ENCODE data around the gene ATG9B. TPM values are rescaled to one million over a fixed set of nuclear protein-coding genes. Genes with fewer than 3 reads are reported as not detected.

ATG9B gene
- total and polyA plus RNA-seq, 9 of the 15 experiments (the other 6 are each of a cell fraction or from before 2014, with no cell fraction given) = 0.29 to 8.0 (median 2.1) TPM

GRCh38 chr7:151005566-151005965 lies 18.7 kb downstream of the ATG9B start:
- no peak for DNase-seq (ENCODE audit: extremely low read depth in 1 of 4, low spot score in 3 of 4)
- no TSS peak for BruUV-seq (replicated peaks)
- Histone ChIP-seq H3K9me3 (replicated peaks; ENCODE audit: control insufficient read depth, insufficient read depth, low read depth, low read length) (no peaks in the 10 kb centered on the region), H3K27ac (ENCODE audit: extremely low read depth, low read depth, low read length) (no peak overlapping the region), H3K9me1 (ENCODE audit: control insufficient read depth, insufficient read depth, low read length) (no peaks in the 10 kb centered on the region), H2AFZ (ENCODE audit: low read depth, low read length) (no peak overlapping the region), H3K27me3 (ENCODE audit: control insufficient read depth in 2 of 2, insufficient read depth in 2 of 2, low read length in 2 of 2) (no peaks in the 10 kb centered on the region), H3K4me2 (ENCODE audit: insufficient read depth, low read length) (no peak overlapping the region), H3K4me1 (replicated peaks in 1 of 2; ENCODE audit: control insufficient read depth in 2 of 2, insufficient read depth in 2 of 2, low read length in 2 of 2) (peaks cover 35 to 63% of the 10 kb centered on the region in 2 experiments), H3K4me3 (no peak overlapping the region), H3K36me3 (ENCODE audit: control insufficient read depth, insufficient read depth, low read length) (no peaks in the 10 kb centered on the region), H3K79me2 (ENCODE audit: control insufficient read depth, insufficient read depth, low read length) (peaks cover 19% of the 10 kb centered on the region), H4K20me1 (replicated peaks; ENCODE audit: control insufficient read depth, insufficient read depth, low read length) (no peaks in the 10 kb centered on the region), H3K9ac (ENCODE audit: insufficient read depth in 1 of 2, low read depth in 2 of 2, low read length in 2 of 2) (no peak overlapping the region)
- POLR2A ChIA-PET = interaction anchor here (0.7 to 8.4 kb wide), 4 partner anchors 9 to 31 kb away, joined by 3 to 146 read pairs (median 10); partner anchors contain the start of genes ABCB8 and ATG9B
- ATAC-seq = no peak
- TF ChIP-seq SP2 (IDR thresholded peaks at IDR 0.05; ENCODE audit: extremely low read depth, low read depth, low read length, poor library complexity, severe bottlenecking) (no peak), ZNF583 (CRISPR knock-in tag; IDR thresholded peaks at IDR 0.05) (no peak), HES1 (IDR thresholded peaks at IDR 0.05; ENCODE audit: low read depth) (no peak), NR2C1 (IDR thresholded peaks at IDR 0.05) (no peak), NR2C1 (tag; IDR thresholded peaks at IDR 0.05) (no peak)
- 75% methylated on average over 9 of the region's 9 CpGs for WGBS (ENCODE audit: insufficient coverage, low coverage, missing lambda C conversion rate)
- intact Hi-C loops (cut with micrococcal nuclease) = loop anchor here (5.0 kb wide), 1 partner anchor 227 kb away; the partner anchor contains the start of gene CHPF2
- CTCF ChIA-PET (ENCODE audit: low intra/inter-chr PET ratio) = no interaction called here
- in situ Hi-C loops (cut with MboI) = no loop called here
- no peak for FAIRE-seq

- no peaks in the 10 kb centered on the region for H3K9me3 ChIP-seq (replicated peaks; ENCODE audit: control insufficient read depth, insufficient read depth, low read depth, low read length)
- no peaks in the 10 kb centered on the region for H3K9me1 ChIP-seq (ENCODE audit: control insufficient read depth, insufficient read depth, low read length)
- no peaks in the 10 kb centered on the region for H3K27me3 ChIP-seq (ENCODE audit: control insufficient read depth in 2 of 2, insufficient read depth in 2 of 2, low read length in 2 of 2)
- H3K4me3 ChIP-seq = no peak overlapping the region
- CTCF ChIA-PET (ENCODE audit: low intra/inter-chr PET ratio) = interaction anchor here (0.6 kb wide), 1 partner anchor 71 kb away, joined by 3 read pairs; no protein-coding TSS in a partner anchor
- ATAC-seq = peak; percentile 62
- H3K4me1 ChIP-seq (replicated peaks in 1 of 2; ENCODE audit: control insufficient read depth in 2 of 2, insufficient read depth in 2 of 2, low read length in 2 of 2) = peaks cover 23 to 56% of the 10 kb centered on the region in 2 experiments
- peak overlapping the region; percentile 86 for H2AFZ ChIP-seq (ENCODE audit: low read depth, low read length)
- DNase-seq (ENCODE audit: extremely low read depth in 1 of 4, low spot score in 3 of 4) = peak; percentile 59 to 79 (median 65)
- H3K9ac ChIP-seq (ENCODE audit: insufficient read depth in 1 of 2, low read depth in 2 of 2, low read length in 2 of 2) = peak overlapping the region; percentile 14 to 75; a peak in 2 of 4 replicates
- H3K79me2 ChIP-seq (ENCODE audit: control insufficient read depth, insufficient read depth, low read length) = no peaks in the 10 kb centered on the region
- H3K36me3 ChIP-seq (ENCODE audit: control insufficient read depth, insufficient read depth, low read length) = no peaks in the 10 kb centered on the region
- BruUV-seq (replicated peaks) = no TSS peak
- peak; percentile 90 for FAIRE-seq
- POLR2A ChIA-PET = no interaction called here
- in situ Hi-C loops (cut with MboI) (no loop called here), intact Hi-C loops (cut with micrococcal nuclease) (no loop called here)
- H4K20me1 ChIP-seq (replicated peaks; ENCODE audit: control insufficient read depth, insufficient read depth, low read length) = no peaks in the 10 kb centered on the region
- H3K4me2 ChIP-seq (ENCODE audit: insufficient read depth, low read length) = peak overlapping the region; percentile 13; the same call in 1 of the 2 replicates
- 16% methylated on average over 12 of the region's 12 CpGs for WGBS (ENCODE audit: insufficient coverage, low coverage, missing lambda C conversion rate)
- no peak overlapping the region; the same call in 2 of the 3 replicates for H3K27ac ChIP-seq (ENCODE audit: extremely low read depth, low read depth, low read length)
- TF ChIP-seq ZNF280A (IDR thresholded peaks at IDR 0.05; ENCODE audit: low read depth, partially characterized antibody) = no peak
- TF ChIP-seq FOSL1 (tag; conservative IDR thresholded peaks at IDR 0.05) = peak; percentile 63
- TF ChIP-seq ZKSCAN8 (CRISPR knock-in tag; IDR thresholded peaks at IDR 0.05) = no peak
Observed at GRCh38 chr7:151003572-151003971, 20.7 kb downstream of the ATG9B start.
